WI38 (cell line): ENCODE data around the gene THEMIS.

Source experiments
- H3K4me3 ChIP-seq: 2 replicates; pipeline ENCODE4 v1.5.1; 2011; ENCODE audit warnings: low read depth, mild to moderate bottlenecking, control low read depth, low read length
- CTCF ChIP-seq: IDR thresholded peaks from 2 replicates; pipeline ENCODE4 v1.5.1; 2012; ENCODE audit warnings: low read depth, mild to moderate bottlenecking, control low read depth, low read length

The THEMIS gene

DNA sequence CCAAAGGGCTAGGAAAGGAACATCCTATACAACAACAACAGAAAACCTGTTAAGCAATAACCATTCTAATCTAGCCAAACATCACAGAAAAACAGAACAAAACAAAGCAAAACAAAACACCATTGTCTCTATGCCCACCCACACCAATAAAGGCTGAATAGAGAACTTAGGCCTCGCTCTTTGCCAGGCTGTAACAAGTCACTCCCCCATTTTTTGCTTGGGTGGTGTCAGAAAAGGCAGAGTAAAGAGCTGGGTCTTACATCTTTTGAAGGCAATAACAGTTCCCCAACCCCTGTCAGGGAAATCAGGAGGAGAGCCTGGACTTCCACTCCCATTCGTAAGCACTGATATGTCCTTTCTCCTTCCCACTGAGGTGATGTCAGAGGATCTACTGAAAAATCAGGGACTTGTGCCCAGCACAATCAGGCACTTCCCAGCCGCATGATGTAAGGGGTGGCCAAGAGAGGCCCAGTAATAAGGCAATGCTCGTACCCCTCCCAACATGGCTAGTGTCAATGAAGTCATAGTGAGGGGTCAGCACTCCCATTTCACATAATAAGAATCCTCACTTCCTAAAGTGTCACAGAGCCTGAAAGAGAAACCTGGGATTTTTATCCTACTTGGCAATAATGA, 31.0 kb downstream of the THEMIS start:
- H3K4me3 ChIP-seq = no peak overlapping the region
- TF ChIP-seq CTCF = no peak

DNA sequence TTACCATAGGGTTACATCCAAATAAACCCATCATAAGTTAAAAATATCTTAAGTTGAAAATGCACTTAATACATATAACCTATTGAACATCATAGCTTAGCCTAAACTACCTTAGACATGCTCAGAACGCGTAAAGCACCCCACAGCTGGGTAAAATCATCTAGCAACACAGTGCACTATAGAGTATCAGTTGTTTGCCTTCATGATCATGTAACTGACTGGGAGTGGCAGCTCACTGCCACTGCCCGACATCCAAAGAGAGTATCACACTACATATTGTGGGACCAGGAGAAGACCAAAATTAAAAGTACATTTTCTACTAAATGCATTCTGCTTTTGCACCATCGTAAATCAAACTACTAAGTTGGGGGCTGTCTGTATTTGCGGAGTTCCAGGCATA, 31.7 kb downstream of the THEMIS start:
- H3K4me3 ChIP-seq = no peak overlapping the region
- TF ChIP-seq CTCF = no peak

DNA sequence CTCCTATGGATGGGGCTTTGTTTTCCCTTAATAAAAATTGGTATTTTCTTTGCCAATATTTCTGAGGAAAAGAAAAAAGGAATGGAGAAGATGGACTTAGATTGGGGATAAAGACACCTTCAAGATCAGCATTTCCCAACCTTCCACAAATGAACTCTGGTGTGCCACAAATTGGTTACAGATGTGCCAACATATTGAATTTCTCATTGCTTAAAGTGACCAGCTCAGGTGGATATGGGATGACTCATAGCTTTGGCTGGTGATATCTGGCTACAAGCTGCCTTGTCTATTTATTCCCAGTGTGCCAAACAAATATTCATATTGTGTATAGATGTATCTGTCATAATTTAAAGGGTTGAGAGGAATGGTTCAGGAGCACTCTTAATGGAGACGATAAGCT, 32.5 kb downstream of the THEMIS start:
- TF ChIP-seq CTCF = no peak
- H3K4me3 ChIP-seq = no peak overlapping the region

DNA sequence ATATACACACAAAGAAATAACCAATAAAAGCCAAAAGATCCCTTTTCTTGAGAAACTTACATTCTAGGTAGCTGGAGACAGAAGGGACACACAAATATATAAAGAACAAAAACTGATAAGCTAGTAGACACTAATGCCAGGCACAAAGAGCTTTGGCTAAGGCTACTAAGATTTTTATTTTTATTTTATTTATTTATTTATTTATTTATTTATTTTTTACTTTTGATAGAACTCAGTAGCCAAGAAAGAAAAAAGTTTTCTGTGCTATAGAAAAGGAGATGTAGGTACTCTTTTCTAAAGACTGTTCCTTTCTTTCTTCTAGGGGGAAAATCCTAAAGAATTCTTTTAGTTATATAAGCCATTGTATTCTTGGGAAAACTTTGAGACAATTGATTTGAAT, 34.1 kb downstream of the THEMIS start:
- no peak for TF ChIP-seq CTCF
- no peak overlapping the region for H3K4me3 ChIP-seq

DNA sequence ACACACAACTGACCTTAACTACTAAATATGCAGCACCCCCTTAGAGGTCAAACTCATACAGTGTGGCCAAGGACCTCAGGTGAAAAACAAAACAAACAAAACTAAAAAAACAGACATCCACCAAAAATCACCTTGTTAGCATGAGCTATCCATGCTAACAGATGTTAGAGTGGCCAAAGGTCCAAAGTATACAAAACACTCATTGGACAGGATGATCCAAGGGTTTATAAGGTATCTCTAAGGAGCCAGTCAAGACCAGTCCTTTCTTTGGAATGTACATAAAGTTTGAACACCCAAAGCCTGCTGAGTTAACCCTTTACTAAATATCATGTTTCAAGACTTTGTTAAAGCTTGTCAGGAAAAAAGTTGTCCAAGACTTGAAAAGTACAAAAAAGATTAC, 35.8 kb downstream of the THEMIS start:
- H3K4me3 ChIP-seq = no peak overlapping the region
- TF ChIP-seq CTCF = no peak

DNA sequence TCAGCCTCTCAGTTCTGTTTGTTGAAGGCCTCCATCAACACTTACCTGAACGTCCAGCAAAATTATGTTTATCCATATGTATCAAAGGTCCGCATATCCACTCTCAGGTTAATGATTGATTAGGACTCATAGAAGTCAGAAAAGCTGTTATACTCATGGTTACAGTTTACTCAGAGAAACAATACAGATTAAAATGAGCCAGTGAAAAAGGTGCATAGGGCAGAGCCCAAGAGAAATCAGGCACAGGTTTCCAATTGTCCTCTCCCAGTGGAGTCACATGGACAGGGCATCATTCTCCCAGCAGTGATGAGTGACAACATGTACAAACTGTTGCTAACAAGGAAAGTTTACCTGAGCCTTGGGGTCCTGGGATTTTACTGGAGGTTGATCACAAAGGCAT, 36.2 kb downstream of the THEMIS start:
- no peak overlapping the region for H3K4me3 ChIP-seq
- no peak for TF ChIP-seq CTCF

DNA sequence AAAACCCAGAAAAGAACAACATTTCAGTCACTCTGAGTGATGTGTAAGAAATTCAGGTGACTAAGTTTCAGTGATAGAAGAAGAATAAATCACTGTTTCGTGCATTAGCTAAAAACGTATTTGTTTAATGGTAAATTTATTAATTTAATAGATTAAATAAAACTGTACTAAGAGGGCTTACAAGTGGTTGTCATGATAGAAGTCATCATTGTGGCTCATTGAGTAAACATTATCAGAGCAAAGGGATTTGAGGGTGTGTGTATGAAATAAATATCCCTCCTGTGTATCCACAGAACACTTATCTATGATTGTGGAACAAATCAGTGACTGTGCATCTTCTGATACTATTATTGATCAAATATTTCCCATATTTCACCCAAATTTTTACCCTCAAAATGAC, 40.1 kb downstream of the THEMIS start:
- no peak for TF ChIP-seq CTCF
- H3K4me3 ChIP-seq = no peak overlapping the region
